Adrenal gland (tissue), 12 donors: ENCODE measurements around the gene DCLK3. TPM values are rescaled to one million over a fixed set of nuclear protein-coding genes. Genes with fewer than 3 reads are reported as not detected.

Experiments
- DNase-seq, 7 donors: peaks; one replicate each; pipeline ENCODE4 v3.0.0-alpha.2; 2019 to 2020
- H3K27ac ChIP-seq, 5 donors: fragments of 200-600 bp; sonication (generic) in 4 of 5; 1 replicate in 3 of 5; 2 replicates in 2 of 5; pipeline versions ENCODE4 v1.5.1 to v1.8.0; 2016 to 2020; ENCODE audit warnings: mild to moderate bottlenecking in 1 of 5
- H3K27me3 ChIP-seq: fragments of 200-600 bp; 2 replicates; pipeline ENCODE4 v1.8.0; 2021
- H3K36me3 ChIP-seq, 2 donors: fragments of 200-600 bp; replicated peaks in 1 of 2; 1 replicate in 1 of 2; 2 replicates in 1 of 2; pipeline versions ENCODE4 v1.5.1 to v1.8.0; 2018 to 2022
- H3K4me1 ChIP-seq, 2 donors: fragments of 200-600 bp; replicated peaks in 1 of 2; 1 replicate in 1 of 2; 2 replicates in 1 of 2; pipeline versions ENCODE4 v1.5.1 to v1.8.0; 2018 to 2021
- H3K4me3 ChIP-seq, 4 donors: fragments of 200-600 bp; sonication (generic) in 3 of 4; one replicate each; pipeline ENCODE4 v1.5.1; 2016 to 2018
- H3K9me3 ChIP-seq, 3 donors: fragments of 200-600 bp; sonication (generic) in 1 of 3; replicated peaks in 1 of 3; 1 replicate in 2 of 3; 2 replicates in 1 of 3; pipeline versions ENCODE4 v1.5.1 to v1.8.0; 2016 to 2021
- CTCF ChIP-seq, 6 experiments: fragments of 450-650 bp in 4 of 6; fragments of 200-600 bp in 2 of 6; sonication (generic) in 1 of 6; IDR thresholded peaks; 1 replicate in 5 of 6; 2 replicates in 1 of 6; pipeline versions ENCODE4 v1.5.1 to v1.8.0; 2016 to 2021; ENCODE audit warnings: antibody characterized with exemption in 6 of 6, mild to moderate bottlenecking in 2 of 6, moderate library complexity in 1 of 6
- POLR2A ChIP-seq, 2 donors: fragments of 450-650 bp; IDR thresholded peaks; one replicate each; pipeline ENCODE4 v1.6.1; 2017; ENCODE audit warnings: antibody characterized with exemption in 2 of 2, mild to moderate bottlenecking in 2 of 2, moderate library complexity in 1 of 2
- WGBS, 4 donors: extraction: QIAGEN DNeasy Blood & Tissue Kit in 2 of 4; methylation state at CpG; one replicate each; pipeline versions ENCODE4 v1.1.5 to v1.1.7; 2013 to 2017; 5-methylcytosine and 5-hydroxymethylcytosine counted together
- intact Hi-C, 2 donors: fragments of 100-400 bp; cut with DNase I; formaldehyde crosslinking; loops; one replicate each; pipeline versions ENCODE4 v1.14.1 to v1.15.0; 2022 to 2023
- polyA plus RNA-seq, 3 donors: library from polyadenylated mRNA; stranded (reverse); fragments of 200-250 nt in 2 of 3; fragments of 350-450 nt in 1 of 3; fragmentation: Illumina TruSeq in 1 of 3; extraction: RNeasy Lipid Tissue Mini Kit (QIAGEN cat#74804) in 1 of 3; gene quantifications; one replicate each; pipeline ENCODE4 v1.2.3, GENCODE V29; 2013 to 2014
- total RNA-seq, 9 donors: library from RNA; depleted of rRNA in 4 of 9; stranded (reverse); fragments of >200 nt in 4 of 9; fragments of 120-200 nt in 1 of 9; fragmentation: NEBNext Ultra II Directional in 1 of 9; extraction: Animal tissue kit (Norgen Biotek cat#: 25700) in 1 of 9; gene quantifications; one replicate each; pipeline versions ENCODE4 v1.1.0 to v1.2.4, GENCODE V29; 2013 to 2023
- donor health status: healthy with polysubstance abuse.
- donor health status: Bipolar disorder and iron deficiency.
- donor health status: DM: yes; HTN: yes; CAD: no.
- donor health status: DM: no; HTN: no; CAD: no.
- donor health status: DM: no; HTN: no; CAD: no.
- donor health status: DM: yes; HTN: yes; CAD: no.

Gene DCLK3
- total and polyA plus RNA-seq, 12 donors = under 0.01 to 1.5 (median 0.15) TPM; not detected in 6

DNA sequence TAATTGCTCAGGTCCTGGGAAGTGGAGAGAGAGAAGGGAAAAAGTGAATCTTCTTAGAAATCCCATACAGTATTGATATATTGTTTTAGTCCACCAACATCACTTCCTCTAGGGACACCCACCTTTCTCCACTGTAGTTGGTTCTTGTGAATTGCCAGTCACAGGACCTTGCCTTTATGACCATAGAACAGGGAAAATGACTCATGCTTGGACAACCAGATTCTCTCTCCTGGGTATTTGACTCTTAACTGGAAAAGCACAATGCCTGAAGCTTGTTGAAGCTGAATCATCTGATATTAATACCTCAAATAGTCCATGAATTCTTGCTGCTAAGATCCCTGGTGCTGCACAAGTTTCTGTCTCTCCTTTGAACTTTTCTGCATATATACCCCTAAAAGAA lies 32.5 kb upstream of the DCLK3 start:
- H3K4me1 ChIP-seq = no peaks in the 10 kb centered on the region
- intact Hi-C loops = no loop called here
- DNase-seq = no peak
- no peak overlapping the region for H3K27ac ChIP-seq
- no peaks in the 10 kb centered on the region for H3K36me3 ChIP-seq
- TF ChIP-seq CTCF (IDR thresholded peaks at IDR 0.05) (no peak), POLR2A (IDR thresholded peaks at IDR 0.05) (no peak)
- H3K9me3 ChIP-seq = no peaks in the 10 kb centered on the region
- no peak overlapping the region for H3K4me3 ChIP-seq
- no peaks in the 10 kb centered on the region for H3K27me3 ChIP-seq

GRCh38 chr3:36796161-36796560 lies 31.8 kb upstream of the DCLK3 start:
- Histone ChIP-seq H3K4me1 (no peaks in the 10 kb centered on the region), H3K4me3 (no peak overlapping the region), H3K27me3 (no peaks in the 10 kb centered on the region), H3K27ac (no peak overlapping the region), H3K9me3 (no peaks in the 10 kb centered on the region), H3K36me3 (no peaks in the 10 kb centered on the region)
- WGBS, 4 donors = 70 to 80% (median 78%) methylated on average over 2 of the region's 2 CpGs
- intact Hi-C loops = no loop called here
- TF ChIP-seq CTCF (IDR thresholded peaks at IDR 0.05) (no peak), POLR2A (IDR thresholded peaks at IDR 0.05) (no peak)
- no peak for DNase-seq

DNA sequence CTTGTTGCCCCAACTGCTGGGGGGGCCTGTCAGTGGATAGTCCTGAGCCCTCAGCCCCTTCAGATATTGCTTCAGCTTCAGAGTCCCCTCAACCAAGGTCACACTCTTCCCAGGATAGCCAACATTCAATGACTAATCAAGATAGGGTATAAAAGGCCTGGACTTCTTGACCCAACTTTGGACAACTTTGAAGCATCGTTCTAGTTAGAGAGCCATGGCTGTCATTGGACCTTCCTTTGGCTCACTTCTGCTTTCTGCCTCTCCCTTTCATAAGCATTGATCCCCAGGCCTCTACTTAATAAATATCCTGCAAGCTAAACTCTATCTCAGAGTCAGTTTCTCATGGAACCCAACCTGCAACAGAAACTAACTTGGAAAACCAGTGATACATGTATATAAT lies 31.3 kb upstream of the DCLK3 start:
- intact Hi-C loops = no loop called here
- Histone ChIP-seq H3K27me3 (no peaks in the 10 kb centered on the region), H3K4me1 (no peaks in the 10 kb centered on the region), H3K4me3 (no peak overlapping the region), H3K36me3 (no peaks in the 10 kb centered on the region), H3K9me3 (no peaks in the 10 kb centered on the region), H3K27ac (no peak overlapping the region)
- WGBS, 4 donors = 67 to 92% (median 74%) methylated on average over 1 of the region's 1 CpG
- TF ChIP-seq POLR2A (IDR thresholded peaks at IDR 0.05) = no peak
- no peak for TF ChIP-seq CTCF (IDR thresholded peaks at IDR 0.05)
- no peak for DNase-seq

DNA sequence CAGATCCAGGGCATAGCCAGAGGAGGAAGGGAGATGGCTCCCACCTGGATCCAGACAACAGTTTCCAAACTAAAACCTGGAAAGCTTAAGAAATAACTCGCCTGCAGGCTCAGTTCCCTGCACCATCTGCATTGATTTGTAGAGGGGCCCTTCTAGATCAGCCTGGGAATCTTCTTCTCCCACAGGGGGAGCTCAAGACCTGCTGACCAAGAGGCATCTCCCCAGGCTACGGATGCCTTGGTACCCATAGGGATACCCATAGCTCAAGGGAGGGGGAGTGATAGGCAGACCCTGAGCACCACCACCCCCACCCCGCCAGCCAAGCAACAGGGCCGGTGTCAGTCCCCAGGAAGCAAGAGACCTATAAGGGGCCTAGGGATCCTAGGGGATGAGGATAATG lies 28.0 kb upstream of the DCLK3 start:
- intact Hi-C loops = no loop called here

More for the DNA sequence above, 28.0 kb upstream of the DCLK3 start:
- H3K4me1 ChIP-seq = no peaks in the 10 kb centered on the region
- H3K9me3 ChIP-seq = no peaks in the 10 kb centered on the region
- no peak overlapping the region for H3K27ac ChIP-seq
- WGBS, 4 donors = 62 to 67% (median 64%) methylated on average over 3 to 4 of the region's 4 CpGs
- H3K36me3 ChIP-seq = no peaks in the 10 kb centered on the region
- DNase-seq = no peak
- no peaks in the 10 kb centered on the region for H3K27me3 ChIP-seq
- TF ChIP-seq CTCF (IDR thresholded peaks at IDR 0.05) = no peak
- no peak overlapping the region for H3K4me3 ChIP-seq
